ENCODE results near the gene KRTAP9-9.
"Not testable (repeated sequence)": the region's sequence is repeated elsewhere in the genome, so short reads cannot be mapped to it uniquely, and the experiment has no call there.

KRTAP9-9 gene

DNA sequence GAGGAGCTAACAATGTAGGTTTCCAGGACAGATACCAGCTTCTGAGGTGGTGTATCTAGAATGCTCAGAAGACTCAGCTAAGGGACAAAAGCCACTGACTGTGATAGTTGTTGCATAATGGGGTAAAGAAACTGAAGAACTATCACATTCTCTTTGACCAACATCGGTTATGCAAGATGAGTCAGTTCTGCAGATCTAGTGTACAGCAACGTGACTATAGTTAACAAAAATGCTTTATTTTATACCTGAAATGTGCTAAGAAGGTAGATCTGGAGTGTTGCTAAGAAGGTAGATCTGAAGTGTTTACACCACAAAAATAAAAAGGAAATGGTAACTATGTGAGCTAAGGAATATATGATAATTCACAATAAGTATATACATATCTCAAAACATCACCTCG lies 12.5 kb downstream of the KRTAP9-9 start:
- no peak for DNase-seq

GRCh38 chr17:41271323-41271722 lies 16.1 kb downstream of the KRTAP9-9 start:
- DNase-seq = not testable (repeated sequence)

- DNase-seq = no peak
Measured at GRCh38 chr17:41271858-41272257, 16.7 kb downstream of the KRTAP9-9 start.

DNA sequence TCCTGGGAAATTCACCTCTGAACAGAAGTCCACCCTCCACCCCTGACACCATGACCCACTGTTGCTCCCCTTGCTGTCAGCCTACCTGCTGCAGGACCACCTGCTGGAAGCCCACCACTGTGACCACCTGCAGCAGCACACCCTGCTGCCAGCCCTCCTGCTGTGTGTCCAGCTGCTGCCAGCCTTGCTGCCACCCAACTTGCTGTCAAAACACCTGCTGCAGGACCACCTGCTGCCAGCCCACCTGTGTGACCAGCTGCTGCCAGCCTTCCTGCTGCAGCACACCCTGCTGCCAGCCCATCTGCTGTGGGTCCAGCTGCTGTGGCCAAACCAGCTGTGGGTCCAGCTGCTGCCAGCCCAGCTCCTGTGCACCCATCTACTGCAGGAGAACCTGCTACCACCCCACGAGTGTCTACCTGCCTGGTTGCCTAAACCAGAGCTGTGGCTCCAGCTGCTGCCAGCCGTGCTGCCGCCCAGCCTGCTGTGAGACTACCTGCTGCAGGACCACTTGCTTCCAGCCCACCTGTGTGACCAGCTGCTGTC lies 20.5 kb downstream of the KRTAP9-9 start, which contains the start of gene KRTAP9-7:
TSS of gene KRTAP9-7 (plus strand) at position 51 of the 543 bp plus-strand sequence. CDS start at position 51, 0 bp downstream.
- not testable (repeated sequence) for DNase-seq

DNA sequence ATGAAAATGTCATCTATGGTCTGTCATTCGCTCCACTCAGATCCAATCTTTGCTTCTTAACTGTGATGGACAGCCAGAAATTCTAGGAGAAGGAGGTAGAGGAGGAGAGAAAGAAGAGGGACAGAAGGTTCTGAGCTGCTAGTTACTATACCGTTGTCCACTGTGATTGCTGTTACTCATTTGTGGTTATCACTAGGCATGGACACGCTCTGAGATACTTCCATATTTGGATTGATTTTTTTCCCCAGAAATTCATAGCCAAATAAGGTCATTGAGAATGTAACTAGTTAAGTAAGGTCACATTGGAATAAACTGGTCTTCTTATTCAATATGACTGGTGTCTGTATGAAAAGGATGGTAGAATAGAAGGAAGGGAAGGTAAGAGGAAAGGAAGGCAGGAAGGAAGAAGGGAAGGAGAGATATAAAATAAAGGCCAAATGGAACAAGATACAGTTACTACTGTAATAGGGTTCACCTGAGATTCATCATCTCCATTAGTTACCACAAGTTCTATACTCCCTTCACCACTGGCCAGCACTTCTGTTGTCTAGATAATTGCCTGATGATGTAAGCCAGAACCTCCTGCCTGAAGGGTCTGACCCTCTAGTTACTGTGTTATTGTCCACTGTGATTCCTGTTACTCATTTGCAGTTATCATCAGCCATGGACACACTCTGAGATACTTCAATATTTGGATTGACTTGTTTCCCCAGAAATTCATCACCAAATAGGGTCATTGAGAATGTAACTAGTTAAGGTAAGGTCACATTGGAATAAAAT lies 23.2 kb downstream of the KRTAP9-9 start:
- DNase-seq = no peak

- DNase-seq = no peak
Measured at GRCh38 chr17:41284043-41284442, 28.9 kb downstream of the KRTAP9-9 start.

DNA sequence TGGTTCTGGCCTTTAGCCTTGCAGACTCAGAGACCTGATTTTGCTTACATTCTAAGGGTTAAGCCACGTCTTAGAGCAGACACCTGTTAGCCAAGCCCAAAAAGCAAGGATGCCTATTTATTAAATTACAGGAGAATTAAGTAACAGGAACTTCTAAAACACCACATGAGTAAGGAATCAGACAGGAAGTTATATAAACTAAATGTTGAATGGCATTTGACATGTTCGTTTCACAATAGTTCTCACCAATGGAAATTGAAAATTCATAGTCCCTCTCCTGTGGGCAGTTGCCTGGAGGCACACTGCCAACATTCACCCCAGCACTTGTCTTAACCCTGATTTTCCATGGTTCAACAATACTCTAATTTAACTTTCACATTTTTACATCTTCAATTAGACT lies 29.4 kb downstream of the KRTAP9-9 start:
- DNase-seq = peak; percentile 26 to 31

GRCh38 chr17:41287050-41287449 lies 31.9 kb downstream of the KRTAP9-9 start:
- no peak for DNase-seq

DNA sequence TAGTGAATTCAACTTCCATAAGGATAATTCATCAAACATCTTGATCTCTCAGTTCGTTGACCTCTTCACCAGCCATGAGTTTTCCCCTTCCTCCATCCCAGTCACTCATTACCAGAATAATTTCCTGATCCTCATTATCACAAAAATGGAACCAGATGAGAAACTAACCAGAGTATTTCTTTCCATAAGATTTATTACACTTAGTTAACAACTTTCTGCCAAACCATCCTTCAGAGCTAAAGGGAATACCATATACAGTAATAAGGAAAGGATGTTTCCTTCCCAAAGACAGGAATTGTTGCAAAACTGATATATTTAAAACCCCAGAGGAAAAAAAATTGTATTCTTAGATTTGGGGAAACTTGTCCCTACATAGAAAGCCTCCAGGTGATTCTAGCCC lies 38.8 kb downstream of the KRTAP9-9 start:
- DNase-seq = no peak

DNA sequence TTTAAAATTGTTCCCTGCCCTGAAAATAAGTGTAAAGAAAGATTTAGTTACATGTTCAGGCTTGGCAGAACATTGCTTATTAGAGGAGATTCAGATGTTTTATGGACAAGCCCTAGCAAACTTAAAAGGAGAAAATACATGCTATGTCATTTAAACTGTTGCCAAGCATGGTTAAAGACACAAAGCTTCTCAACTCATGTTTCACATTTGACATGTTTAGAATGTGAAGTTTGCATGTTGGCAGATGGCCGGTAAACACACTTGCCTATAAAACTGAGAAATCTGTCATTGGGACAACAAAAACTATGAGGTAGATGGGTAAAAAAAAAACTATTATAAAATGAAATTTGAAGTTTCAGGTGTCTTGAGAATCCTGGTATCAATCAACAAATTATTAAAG lies 41.7 kb downstream of the KRTAP9-9 start:
- DNase-seq = no peak

DNA sequence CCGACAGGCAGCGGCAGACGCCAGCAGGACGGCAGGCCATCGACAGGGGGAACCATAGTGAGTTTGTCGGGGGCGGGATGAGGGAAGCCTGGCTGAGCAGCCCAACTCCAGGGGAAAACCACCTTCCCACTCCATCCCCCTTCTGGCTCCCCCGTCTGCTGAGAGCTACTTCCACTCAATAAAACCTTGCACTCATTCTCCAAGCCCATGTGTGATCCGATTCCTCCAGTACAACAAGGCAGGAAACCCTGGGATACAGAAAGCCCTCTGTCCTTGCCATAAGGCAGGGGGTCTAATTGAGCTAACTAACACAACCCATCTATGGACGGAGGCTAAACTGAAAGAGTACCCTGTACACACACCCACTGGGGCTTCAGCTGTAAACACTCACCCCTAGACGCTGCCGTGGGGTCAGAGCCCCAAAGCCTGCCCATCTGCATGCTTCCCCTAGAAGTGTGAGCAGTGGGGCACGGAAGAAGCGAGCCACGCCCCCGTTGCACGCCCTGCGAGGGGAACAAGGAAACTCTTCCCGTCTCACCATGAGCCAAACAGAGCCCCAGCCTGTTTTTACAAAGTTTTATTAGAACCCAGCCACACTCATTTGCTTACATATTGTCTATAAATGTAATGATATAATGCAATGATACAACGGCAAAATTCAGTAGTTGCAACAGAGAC lies 43.4 kb downstream of the KRTAP9-9 start:
- no peak for DNase-seq

DNA sequence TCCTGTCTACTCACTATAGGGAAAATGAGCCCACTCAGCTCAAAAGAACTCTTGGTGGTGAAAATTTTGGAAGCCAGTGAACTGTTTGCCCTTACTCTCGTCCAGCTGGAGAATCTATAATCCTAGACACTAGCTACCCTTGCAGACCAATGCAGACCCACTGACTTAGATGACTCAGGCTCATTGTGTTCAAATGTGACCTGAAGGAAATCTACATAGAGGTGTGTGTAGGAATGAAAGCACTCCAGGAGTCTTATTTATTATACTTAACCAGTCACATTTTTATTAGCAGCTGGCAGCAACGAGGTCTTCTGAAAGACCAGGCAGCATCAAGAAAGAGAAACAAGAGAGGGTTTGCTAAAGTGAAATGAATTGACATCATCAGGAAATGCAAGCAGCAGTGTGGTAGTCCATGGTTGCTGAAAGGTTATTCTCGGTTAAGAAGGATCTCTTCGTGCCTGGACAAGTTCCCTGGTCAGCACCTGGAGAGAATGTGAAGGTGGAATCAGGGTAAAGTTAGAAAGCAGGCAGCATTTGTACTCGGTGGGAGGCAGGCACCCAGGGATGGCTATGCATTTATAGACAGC lies 46.1 kb downstream of the KRTAP9-9 start:
- no peak for DNase-seq

GRCh38 chr17:41301916-41302901 lies 47.0 kb downstream of the KRTAP9-9 start, which contains the start of gene KRTAP29-1:
Gene KRTAP29-1 (minus strand): TSS chr17:41302851. CDS start chr17:41302851, 0 bp downstream.
- peak in 1 of 2 donors; percentile 9 for DNase-seq

- DNase-seq = no peak
Measured at GRCh38 chr17:41302981-41303380, 47.8 kb downstream of the KRTAP9-9 start.

DNA sequence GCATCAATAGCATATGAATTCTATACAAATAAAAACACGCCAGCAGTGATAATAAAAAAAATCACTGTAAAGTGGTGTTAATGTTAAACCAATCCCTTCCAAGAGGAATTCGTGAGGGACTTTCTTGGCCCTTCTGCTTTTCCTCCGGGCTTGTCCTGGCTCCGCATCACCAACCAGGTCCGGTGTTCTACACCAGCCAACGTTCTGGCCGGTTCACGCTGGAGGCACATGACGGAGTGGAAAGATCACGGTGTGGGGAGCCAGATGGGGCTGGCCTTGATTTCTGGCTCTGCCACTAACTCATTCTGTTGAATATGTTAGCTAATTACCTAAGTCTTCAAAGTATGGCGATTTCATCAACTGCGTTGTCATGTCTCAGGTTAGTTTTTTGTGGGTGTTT lies 48.9 kb downstream of the KRTAP9-9 start:
- DNase-seq = no peak

Data from inflammatory macrophage treated with lipopolysaccharide for 1 hour (primary cell).